GM10847 (cell line): ENCODE data around the gene TLR7.

Experiments used
- POLR2A ChIP-seq: IDR thresholded peaks from 2 replicates; pipeline ENCODE4 v1.6.1; 2011; ENCODE audit not compliant: insufficient read length; ENCODE audit errors: extremely low read depth

Gene TLR7

DNA sequence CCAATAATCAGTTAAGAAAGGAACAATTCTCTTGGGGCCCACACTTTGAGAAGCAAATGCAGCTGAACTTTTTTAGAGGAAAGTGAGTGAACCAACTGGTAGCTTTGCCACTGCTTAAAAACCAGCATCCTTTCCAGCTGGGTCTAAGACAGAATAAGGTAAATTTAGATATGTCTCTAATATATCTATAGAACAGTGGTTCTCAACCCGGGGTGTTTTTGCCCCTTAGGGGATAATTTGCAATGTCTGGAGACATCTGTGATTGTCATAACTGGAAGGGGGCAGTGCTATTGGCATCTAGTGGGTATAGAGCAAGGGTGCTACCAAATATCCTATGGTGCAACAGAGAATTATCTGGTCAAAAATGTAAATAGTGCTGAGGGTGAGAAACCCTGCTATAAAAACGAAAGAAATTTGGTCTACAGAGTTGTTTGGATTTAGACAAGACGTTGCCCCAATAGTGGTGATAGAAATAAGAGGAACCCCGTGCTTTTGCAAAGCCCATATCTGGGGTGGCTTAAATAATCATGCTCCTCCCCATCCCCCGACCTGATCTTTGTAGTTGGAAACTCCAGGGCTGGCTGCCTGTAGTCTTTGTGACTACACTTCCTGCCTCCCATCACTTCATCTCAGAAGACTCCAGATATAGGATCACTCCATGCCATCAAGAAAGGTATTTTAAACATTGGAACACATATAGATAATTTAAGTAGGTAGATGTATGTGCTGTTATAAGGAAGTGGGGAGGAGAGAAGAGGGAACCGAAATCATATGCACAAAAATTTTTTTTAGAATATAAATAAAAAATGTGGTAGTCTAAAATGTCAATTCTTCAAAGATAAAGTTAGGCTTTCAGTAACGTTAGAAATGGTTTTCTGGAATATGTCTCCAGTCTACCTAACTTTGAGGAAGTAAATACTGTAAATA lies at the start of gene TLR7:
TLR7 (plus strand) TSS at position 622 of the 927 bp plus-strand sequence. CDS start 507 bp downstream, outside the sequence.
- no peak for TF ChIP-seq POLR2A

DNA sequence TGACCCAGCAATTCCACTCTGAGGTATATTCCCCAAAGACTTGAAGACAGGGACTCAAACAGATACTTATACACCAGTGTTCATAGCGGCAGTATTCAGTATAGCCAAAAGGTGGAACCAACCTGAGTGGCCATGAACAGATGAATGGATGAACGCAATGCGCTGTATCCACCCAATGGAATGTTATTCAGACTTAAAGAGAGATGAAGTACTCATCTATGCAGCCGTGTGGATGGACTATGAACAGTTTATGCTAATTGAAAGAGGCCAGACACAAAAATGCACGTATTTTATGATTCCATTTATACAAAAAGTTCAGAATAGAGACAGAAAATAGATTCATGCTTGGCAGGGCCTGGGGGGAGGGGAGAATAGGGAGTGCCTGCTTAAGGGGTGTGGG lies 49.3 kb upstream of the TLR7 start:
- TF ChIP-seq POLR2A = no peak

DNA sequence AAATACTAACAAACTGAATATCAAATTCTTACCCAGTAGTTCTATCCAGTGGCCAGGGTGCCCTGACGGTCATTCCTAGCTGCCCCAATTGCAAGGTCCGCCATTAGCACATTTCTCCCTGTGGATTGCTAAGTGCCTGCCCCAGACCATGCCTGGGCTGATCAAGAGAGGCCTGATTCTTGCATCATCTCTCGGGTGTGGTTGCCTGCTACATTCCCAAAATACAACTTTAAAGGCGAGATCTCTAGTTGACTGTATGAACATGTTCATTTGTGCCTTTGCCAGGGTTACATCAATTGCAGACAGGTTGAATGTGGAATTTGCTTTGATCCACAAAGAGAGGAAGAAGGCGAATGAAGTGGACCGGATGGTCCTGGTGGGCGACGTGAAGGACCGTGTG lies 47.6 kb upstream of the TLR7 start:
- TF ChIP-seq POLR2A = no peak

DNA sequence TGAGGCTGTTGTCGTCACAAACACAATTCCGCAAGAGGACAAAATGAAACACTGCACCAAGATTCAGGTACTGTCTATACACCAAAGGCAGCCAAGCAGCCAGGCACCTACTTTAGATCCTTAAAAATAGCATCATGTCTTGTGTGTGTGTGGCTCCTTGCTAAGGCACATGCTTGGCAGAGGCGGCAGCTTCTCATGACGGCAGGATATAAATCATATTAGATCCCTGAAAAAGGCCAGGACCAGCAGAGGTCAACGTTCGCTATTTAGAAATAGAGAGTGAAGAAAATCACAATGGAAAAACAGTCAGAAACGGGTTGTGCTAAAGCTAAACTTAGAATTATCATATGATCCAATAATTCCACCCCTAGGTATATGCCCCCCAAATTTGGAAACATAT lies 46.1 kb upstream of the TLR7 start:
- no peak for TF ChIP-seq POLR2A

GRCh38 chrX:12824944-12825343 lies 41.9 kb upstream of the TLR7 start:
- no peak for TF ChIP-seq POLR2A

GRCh38 chrX:12825801-12826200 lies 41.1 kb upstream of the TLR7 start:
- TF ChIP-seq POLR2A = no peak

DNA sequence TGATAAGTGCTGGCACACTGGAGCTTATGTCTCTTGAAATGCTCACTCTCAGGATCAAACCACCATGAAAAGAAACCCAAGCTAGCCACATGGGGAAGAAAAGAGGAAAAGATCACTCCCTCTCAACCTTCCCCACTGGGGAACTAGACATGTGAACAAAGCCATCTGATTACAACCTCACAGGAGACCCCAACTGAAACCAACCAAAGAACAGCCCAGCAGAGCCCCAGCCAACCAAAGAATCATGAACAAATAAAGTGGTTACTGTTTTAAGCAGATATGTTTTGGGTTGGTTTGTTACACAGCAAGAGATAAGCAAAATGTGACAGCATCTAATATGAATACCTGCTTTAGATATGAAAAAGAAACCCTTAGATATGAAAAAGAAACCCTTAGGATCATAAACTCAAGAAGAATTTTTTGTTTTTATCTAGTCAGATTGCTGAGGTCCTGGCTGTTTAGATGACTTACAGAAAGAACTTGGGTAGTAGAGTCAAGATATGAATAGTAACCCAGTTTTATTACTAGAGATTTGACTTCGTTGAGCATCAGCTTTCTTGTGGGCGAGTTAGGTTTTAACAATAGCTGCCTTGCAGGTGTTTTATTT lies 23.7 kb upstream of the TLR7 start:
- TF ChIP-seq POLR2A = no peak

GRCh38 chrX:12843668-12844279 lies 23.1 kb upstream of the TLR7 start:
- TF ChIP-seq POLR2A = no peak

GRCh38 chrX:12844319-12844718 lies 22.6 kb upstream of the TLR7 start:
- no peak for TF ChIP-seq POLR2A

- TF ChIP-seq POLR2A = no peak
Measured at GRCh38 chrX:12865359-12865758, 1.5 kb upstream of the TLR7 start.

DNA sequence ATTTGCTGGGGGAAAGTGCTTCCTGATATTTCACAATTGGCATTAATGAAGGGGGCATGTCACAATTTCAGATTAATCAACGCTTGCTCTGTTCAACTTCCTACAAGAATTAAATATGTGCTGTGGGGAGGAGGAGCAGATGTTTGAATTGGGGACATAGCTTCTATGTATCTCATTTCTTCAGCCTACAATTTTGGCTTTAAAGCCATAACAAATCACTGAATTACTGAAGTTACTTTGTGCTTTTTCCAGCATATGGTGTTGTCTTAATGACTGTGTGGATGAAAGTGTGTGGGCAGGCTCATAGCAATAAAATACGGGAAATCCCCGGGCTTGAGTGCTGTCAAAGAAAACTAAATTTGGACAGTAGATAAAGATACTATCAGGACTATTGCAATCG lies 813 bp downstream of the TLR7 start:
- TF ChIP-seq POLR2A = no peak

GRCh38 chrX:12868747-12869146 lies 1.9 kb downstream of the TLR7 start:
- TF ChIP-seq POLR2A = no peak

DNA sequence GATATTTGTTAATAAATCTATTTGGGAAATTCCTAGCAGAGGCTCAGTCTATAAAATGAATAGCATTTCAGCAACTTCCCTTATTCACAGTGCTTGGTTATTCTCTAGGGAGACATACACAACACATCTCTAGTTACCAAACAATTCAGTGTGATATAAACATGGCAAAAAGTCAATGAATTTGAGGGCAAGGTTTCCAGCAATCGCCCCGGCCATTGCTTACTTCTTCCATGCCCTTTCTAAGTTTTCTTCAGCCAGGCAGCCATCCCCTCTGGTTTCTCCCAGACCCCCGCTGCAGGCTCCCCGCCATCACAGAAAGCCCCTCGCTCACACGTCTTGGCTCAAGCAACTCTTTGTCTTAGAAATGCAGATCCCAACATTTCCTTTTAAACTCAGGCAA lies 4.4 kb downstream of the TLR7 start:
- no peak for TF ChIP-seq POLR2A

GRCh38 chrX:12872741-12873140 lies 5.9 kb downstream of the TLR7 start:
- TF ChIP-seq POLR2A = no peak

GRCh38 chrX:12874581-12874980 lies 7.7 kb downstream of the TLR7 start:
- no peak for TF ChIP-seq POLR2A

DNA sequence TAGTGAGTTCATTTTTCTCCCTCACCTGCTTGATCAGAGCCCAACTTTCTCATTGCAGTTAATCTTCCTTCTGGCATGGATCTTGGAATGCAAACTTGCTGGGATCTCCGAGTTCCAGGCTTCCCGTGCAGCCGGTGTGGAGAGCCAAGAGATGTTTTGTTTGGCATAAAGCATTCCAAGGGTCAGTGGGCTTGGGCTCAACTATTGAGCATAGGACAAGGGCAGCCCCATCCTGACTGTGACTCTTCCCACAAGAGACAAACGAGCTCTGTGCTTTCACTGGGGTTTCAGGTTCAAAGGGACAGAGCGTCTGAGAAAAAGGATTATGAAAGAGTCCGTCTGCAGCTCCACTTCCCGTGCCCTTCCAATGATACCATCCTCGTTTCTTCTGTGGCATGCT lies 10.5 kb downstream of the TLR7 start:
- TF ChIP-seq POLR2A = no peak

DNA sequence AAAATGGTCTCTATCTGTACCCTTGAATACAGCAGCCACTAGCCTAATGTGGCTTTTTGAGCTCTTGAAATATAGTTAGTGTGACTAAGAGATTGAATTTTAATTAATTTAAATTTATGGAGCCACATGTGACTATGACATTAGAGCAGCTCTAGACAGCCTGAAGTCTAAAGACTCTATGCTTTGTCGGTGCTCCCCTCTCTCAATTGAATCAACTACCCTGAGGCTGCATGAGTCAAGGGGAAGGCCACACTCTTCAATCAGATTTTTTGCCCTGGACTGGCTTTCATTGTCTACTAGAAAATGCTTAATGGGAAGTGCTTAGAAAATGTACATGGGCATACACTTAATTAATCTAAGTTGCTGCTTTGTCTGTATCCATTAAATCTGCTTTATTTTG lies 11.7 kb downstream of the TLR7 start:
- TF ChIP-seq POLR2A = no peak

DNA sequence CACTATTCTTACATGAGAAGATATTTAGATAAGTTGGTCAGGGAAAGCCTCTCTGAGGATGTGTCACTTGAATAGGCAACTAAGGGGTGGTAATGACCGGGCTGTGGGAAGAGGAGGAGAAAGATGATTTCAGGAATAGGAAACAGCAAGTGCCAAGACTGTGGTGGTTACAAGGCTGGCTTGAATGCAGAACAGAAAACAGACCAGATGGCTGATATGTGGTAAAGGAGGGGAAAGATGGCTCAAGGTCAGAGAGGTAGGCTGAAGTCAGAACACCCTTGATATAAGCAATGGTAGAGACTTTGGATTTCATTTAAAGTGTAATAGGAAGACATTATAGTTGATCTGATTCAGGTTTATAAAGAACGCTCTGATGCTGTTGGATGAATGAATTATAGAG lies 15.0 kb downstream of the TLR7 start:
- TF ChIP-seq POLR2A = no peak
